ENCODE data around the gene PSG4. TPM values are rescaled to one million over a fixed set of nuclear protein-coding genes. Genes with fewer than 3 reads are reported as not detected.
"Not testable (repeated sequence)": the region's sequence is repeated elsewhere in the genome, so short reads cannot be mapped to it uniquely, and the experiment has no call there.

Gene PSG4
- total and polyA plus RNA-seq, 3 donors from 2014 or later: 0.25 TPM; not detected in 2

DNA sequence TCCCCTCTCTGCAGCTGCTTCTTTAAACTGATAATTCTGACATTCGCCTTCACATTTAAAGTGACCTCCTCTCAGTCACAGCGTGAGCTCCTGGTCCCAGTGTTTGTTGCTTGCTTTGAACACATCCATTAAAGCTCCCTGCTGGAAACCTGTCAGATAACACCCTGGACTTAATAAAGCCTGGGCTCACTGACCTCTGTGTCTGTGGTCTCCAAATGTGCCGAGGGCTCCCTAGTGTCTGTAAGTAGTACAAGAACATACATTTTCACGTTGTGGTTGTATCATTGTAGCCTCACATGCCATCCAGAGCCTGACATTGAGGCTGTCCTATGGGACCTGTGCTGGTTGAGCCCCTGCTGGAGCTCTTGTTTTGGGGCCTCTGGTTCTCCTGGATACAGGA is 2.6 kb upstream of the PSG4 start:
- TF ChIP-seq POLR2A (IDR thresholded peaks at IDR 0.05) (no peak), CTCF (IDR thresholded peaks at IDR 0.05) (no peak)
- no peaks in the 10 kb centered on the region for H3K27me3 ChIP-seq
- 44 to 50% methylated on average over 3 to 4 of the region's 4 CpGs for WGBS, 2 donors
- H3K36me3 ChIP-seq (ENCODE audit: low read depth, missing control alignments): no peaks in the 10 kb centered on the region
- intact Hi-C loops (cut with DNase I; ENCODE audit: low total_unique reads): no loop called here
- H3K4me3 ChIP-seq: no peak overlapping the region
- H3K27ac ChIP-seq: no peak overlapping the region
- DNase-seq: no peak
- H3K4me1 ChIP-seq: peaks cover 4% of the 10 kb centered on the region
- H3K9me3 ChIP-seq: no peaks in the 10 kb centered on the region

- H3K27me3 ChIP-seq; H3K9me3 ChIP-seq; H3K36me3 ChIP-seq (ENCODE audit: low read depth, missing control alignments); intact Hi-C loops (cut with DNase I; ENCODE audit: low total_unique reads); H3K4me1 ChIP-seq; H3K4me3 ChIP-seq; H3K27ac ChIP-seq: not testable (repeated sequence)
- peak in 2 of 3 experiments; percentile 12 to 57 for TF ChIP-seq CTCF (IDR thresholded peaks at IDR 0.05)
- peak; percentile 45 for DNase-seq
- 50 to 59% methylated on average over 5 to 8 of the region's 8 CpGs for WGBS, 2 donors
Observed at GRCh38 chr19:43207174-43207573, 1.7 kb upstream of the PSG4 start.

- H3K4me1 ChIP-seq; DNase-seq; H3K27ac ChIP-seq; H3K4me3 ChIP-seq; H3K27me3 ChIP-seq; intact Hi-C loops (cut with DNase I; ENCODE audit: low total_unique reads); H3K36me3 ChIP-seq (ENCODE audit: low read depth, missing control alignments); H3K9me3 ChIP-seq: not testable (repeated sequence)
- 88 to 90% methylated on average over 7 of the region's 7 CpGs for WGBS, 2 donors
Observed at GRCh38 chr19:43203611-43204010, 1.8 kb downstream of the PSG4 start.

- DNase-seq; intact Hi-C loops (cut with DNase I; ENCODE audit: low total_unique reads); H3K4me3 ChIP-seq; H3K9me3 ChIP-seq; H3K27me3 ChIP-seq; H3K27ac ChIP-seq; H3K4me1 ChIP-seq; H3K36me3 ChIP-seq (ENCODE audit: low read depth, missing control alignments): not testable (repeated sequence)
- WGBS, 2 donors: 69 to 81% methylated on average over 2 of the region's 2 CpGs
Observed at GRCh38 chr19:43201891-43202290, 3.5 kb downstream of the PSG4 start.

DNA sequence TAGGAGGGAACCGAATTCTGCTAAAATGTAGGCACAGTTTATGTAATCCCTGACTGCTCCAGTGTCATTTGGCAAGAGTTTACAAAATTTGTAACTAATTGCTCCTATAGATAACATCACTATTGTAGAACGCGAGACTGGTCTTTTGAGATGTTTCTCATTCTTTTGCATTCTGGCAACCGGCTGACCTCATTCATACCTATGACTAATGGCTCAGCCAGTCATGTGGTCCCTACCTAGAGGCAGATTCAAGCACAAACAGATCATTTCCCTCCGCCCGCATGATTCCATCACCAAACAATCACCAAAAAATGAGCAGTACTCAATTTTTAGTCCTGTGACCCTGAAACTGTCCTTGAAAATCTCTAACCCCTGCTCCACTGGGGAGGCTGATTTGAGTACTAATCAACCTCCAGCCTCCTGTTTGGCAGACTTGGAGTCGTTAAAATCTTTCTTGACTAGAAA is 4.1 kb downstream of the PSG4 start:
- not testable (repeated sequence) for H3K4me3 ChIP-seq, H3K27ac ChIP-seq

GRCh38 chr19:43198686-43199419 is 6.6 kb downstream of the PSG4 start:
- H3K27me3 ChIP-seq; H3K27ac ChIP-seq; H3K4me3 ChIP-seq; H3K36me3 ChIP-seq (ENCODE audit: low read depth, missing control alignments); H3K9me3 ChIP-seq; intact Hi-C loops (cut with DNase I; ENCODE audit: low total_unique reads); H3K4me1 ChIP-seq: not testable (repeated sequence)
- WGBS, 2 donors: 44 to 72% methylated on average over 5 of the region's 5 CpGs
- peak; percentile 52 for DNase-seq

More for the DNA sequence above, 4.1 kb downstream of the PSG4 start:
- H3K4me1 ChIP-seq; H3K9me3 ChIP-seq; DNase-seq; H3K36me3 ChIP-seq (ENCODE audit: low read depth, missing control alignments); intact Hi-C loops (cut with DNase I; ENCODE audit: low total_unique reads); H3K27me3 ChIP-seq: not testable (repeated sequence)
- WGBS, 2 donors: 41 to 54% methylated on average over 7 of the region's 7 CpGs

GRCh38 chr19:43197666-43198397 is 7.6 kb downstream of the PSG4 start:
- H3K9me3 ChIP-seq; H3K36me3 ChIP-seq (ENCODE audit: low read depth, missing control alignments); H3K27me3 ChIP-seq; H3K4me3 ChIP-seq; DNase-seq; H3K27ac ChIP-seq; H3K4me1 ChIP-seq; intact Hi-C loops (cut with DNase I; ENCODE audit: low total_unique reads): not testable (repeated sequence)
- WGBS, 2 donors: 90 to 94% methylated on average over 3 to 4 of the region's 7 CpGs

DNA sequence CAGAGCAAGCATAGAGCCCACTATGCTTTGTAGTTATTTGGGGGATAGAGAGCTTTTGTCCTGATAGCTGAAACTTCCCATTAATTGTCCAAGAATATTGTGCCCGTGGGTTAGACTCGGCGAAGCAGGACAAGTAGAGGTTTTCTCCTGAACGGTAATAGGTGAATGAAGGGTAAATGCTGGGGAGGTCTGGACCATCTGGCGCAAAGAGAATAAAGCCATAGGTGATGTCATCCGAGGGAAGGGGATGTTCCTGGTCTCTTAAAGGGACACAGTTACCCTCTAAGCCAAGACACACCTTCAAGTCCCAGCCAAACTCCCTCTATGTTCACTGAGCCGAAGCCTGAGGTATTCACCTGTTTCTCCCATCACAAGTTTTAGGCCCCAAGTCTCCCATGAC is 11.0 kb downstream of the PSG4 start:
- H3K27ac ChIP-seq; H3K36me3 ChIP-seq (ENCODE audit: low read depth, missing control alignments); H3K27me3 ChIP-seq; H3K4me1 ChIP-seq; intact Hi-C loops (cut with DNase I; ENCODE audit: low total_unique reads); H3K9me3 ChIP-seq; H3K4me3 ChIP-seq; DNase-seq: not testable (repeated sequence)
- 69 to 85% methylated on average over 7 of the region's 7 CpGs for WGBS, 2 donors

DNA sequence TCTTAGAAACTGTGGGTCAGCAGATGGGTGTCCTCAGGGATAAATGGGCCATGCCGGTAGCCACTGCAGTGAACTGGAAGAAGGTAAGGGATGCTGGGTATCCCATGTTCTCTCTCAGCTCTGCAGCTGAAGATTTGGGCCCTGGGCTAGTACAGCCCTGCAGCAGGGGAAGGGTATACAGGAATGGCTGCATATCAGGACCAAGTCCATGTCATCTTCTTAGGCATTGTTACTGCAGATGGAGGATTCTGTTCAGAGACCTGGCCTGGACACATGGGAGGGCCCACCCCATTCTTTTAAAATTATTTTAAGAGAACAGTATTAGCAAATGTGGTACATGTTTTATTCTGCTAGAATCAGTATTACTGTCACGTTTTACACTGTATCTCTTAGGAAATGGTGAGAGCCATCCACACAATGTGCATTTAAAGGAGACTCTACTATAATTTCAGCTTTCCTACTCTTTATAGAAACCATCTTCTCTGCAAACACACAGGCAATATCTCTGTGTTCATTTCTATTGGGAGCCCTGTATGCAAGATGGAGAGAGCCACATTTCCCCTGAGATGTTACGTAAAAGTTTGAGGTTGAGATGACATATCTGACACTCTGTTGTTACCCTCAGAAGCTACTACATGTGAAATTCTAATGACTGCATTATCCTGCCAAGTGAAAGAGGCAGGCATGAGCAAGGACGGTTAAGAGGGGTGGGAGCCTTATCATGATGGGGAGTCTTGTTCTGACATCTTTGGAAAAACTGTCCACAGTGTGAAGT is 12.9 kb downstream of the PSG4 start:
- H3K36me3 ChIP-seq (ENCODE audit: low read depth, missing control alignments); H3K4me3 ChIP-seq; H3K27me3 ChIP-seq; H3K27ac ChIP-seq; DNase-seq; H3K9me3 ChIP-seq; H3K4me1 ChIP-seq; intact Hi-C loops (cut with DNase I; ENCODE audit: low total_unique reads): not testable (repeated sequence)
- WGBS, 2 donors: 59 to 76% methylated on average over 4 of the region's 4 CpGs
